GM12873 (cell line): Measurements from ENCODE around the gene RBM7.

Source experiments
- TF ChIP-seq, protein P1 (sequence below): IDR thresholded peaks from 2 replicates; pipeline ENCODE4 v1.5.1; 2012; ENCODE audit warnings: low read depth, mild to moderate bottlenecking, moderate library complexity, low read length, control low read depth; ENCODE audit not compliant: insufficient read depth; ENCODE audit errors: missing control alignments

The RBM7 gene

DNA sequence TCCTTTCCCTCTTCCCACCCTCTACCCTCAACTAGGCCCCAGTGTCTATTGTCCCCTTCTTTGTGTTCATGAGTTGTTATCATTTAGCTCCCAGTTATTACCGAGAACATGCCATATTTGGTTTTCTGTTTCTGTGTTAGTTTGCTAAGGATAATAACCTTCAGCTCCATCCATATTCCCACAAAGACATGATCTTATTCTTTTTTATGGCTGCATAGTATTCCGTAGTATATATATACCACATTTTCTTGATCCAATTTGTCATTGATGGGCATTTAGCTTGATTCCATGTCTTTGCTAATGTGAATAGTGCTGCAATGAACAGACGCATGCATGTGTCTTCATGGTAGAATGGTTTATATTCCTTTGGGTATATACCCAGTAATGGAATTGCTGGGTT, 18.0 kb upstream of the RBM7 start:
- TF ChIP-seq, protein P1, sequence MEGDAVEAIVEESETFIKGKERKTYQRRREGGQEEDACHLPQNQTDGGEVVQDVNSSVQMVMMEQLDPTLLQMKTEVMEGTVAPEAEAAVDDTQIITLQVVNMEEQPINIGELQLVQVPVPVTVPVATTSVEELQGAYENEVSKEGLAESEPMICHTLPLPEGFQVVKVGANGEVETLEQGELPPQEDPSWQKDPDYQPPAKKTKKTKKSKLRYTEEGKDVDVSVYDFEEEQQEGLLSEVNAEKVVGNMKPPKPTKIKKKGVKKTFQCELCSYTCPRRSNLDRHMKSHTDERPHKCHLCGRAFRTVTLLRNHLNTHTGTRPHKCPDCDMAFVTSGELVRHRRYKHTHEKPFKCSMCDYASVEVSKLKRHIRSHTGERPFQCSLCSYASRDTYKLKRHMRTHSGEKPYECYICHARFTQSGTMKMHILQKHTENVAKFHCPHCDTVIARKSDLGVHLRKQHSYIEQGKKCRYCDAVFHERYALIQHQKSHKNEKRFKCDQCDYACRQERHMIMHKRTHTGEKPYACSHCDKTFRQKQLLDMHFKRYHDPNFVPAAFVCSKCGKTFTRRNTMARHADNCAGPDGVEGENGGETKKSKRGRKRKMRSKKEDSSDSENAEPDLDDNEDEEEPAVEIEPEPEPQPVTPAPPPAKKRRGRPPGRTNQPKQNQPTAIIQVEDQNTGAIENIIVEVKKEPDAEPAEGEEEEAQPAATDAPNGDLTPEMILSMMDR = no peak

DNA sequence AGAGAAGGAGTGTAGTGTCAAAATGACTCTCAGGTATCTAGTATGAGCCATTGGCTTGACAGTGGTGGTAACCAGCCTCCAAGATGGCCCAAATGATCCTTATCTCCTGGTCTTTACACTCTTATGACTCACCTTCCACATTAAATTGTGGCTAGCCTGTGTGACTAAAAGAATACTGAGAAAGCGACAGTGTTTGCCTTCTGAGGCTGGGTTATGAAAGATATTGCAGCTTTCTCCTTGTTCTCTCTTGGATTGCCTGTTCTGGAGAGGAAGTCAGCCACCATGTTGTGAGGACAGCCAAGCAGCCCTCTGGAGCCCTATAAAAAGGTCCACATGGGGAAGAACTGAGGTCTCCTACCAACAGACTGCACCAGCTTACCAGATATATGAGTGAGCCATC, 16.0 kb upstream of the RBM7 start:
- TF ChIP-seq, protein P1 = no peak

DNA sequence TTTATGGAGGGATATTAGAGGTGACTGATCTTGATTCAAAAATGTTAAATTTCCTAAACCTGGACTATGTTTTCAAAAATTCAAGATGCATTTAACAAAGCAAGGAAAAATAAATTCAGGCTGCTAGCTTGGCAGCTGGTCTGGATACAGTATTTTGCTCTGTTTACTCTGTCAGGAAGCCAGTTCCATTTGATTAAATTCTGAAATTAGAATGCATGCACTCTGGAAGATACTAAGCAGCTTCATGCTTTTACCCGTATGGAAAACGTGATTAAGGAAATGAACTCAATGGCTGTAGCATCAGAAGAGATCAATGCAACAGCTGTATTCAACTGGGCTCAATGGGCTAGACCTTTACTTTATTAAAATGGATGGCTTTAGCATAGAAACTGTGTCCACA, 14.3 kb upstream of the RBM7 start:
- TF ChIP-seq, protein P1 = no peak

DNA sequence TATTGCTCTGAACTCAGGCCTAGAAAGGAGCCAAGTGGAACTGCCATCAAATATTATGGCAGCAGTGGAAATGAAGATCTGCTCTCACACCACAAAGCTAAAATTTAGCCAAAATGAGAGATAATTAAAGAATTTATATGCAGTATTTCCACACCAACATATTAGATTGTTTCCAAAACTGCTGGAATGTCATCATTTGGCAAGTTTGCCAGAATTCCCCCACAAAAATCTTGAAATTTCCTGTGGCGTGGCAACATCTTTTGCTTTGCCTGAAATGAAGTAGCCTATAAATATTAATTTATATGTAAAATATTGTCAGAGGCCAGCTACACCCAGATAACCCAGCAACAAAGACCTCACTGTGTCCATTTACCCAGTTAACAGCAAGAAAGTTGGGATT, 13.9 kb upstream of the RBM7 start:
- TF ChIP-seq, protein P1 = no peak

DNA sequence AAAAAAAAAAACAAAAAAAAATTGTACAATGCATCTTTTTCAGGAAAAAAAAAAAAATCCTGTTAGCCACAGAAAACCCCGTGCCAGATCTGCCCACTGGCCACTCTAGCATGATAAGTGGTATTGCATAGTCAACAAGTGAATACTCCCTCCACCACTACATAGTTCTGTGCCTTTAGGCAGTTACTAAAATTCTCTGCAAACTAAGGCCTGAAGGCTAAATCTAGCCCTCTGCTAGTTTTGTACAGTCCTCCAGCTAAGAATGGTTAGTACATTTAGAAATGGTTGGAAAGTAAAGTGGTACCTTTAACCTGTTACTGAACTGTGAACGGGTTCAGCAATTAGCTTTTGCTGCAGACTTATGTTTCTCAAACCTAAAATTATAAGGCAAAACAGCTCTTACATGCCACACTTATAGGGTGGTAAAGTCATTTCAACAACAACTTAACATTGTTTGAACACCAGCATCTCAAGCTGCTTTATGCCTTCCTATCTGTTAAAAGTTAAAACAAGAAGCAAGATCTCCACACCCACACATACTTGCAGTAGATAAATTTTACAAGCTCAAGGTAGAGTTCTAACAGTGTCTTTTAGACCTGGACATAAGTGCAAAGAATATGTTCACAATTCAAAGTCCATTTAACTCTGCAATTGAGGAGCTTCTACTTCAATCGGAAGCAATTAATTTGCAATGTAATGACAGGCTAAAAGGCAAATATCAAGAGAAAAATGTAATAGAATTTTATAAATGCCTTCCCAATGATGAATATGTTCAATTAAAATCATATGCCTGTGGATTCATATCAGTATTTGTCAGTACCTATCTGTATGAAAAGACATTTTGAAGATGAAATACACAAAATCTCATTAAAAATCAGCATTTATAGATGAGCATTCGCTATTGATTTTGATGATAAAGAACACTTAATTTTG, 7.5 kb upstream of the RBM7 start:
- TF ChIP-seq, protein P1 = no peak

DNA sequence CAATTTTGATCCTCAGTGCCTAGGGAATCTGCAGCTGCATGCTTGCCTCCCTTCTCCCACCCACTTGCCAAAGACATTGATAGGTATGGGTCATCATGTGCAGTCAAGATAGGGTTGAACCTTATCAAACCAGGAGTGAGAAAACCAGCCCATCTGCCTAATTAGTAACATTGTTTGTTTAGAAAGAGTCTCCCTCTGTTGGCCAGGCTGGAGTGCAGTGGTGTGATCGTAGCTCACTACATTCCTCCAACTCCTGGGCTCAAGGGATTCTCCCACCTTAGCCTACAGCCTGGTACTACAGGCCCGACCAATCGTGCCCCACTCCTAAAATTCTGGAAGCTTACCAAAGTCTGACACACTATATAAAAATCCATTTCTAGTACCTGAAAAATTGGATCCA, 4.7 kb upstream of the RBM7 start:
- TF ChIP-seq, protein P1 = peak; percentile 48

DNA sequence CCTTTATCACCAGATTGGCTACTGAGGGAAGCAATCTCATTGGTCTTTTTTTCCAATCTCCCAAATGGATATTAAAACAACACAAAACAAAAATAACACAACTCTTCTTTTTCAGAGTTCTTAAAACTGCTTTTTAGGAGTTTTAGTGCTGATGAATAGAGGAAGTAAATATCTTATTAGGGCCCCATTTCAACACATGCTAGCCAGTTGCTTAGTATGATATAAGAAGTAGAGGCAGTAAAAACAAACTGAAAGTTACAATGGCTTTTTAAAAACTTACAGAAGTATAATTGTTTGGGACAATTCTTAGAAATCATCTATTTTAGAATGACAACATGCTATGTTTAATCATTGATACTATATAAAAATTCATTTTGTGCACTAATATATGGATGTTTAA, 3.5 kb upstream of the RBM7 start:
- TF ChIP-seq, protein P1 = no peak
